ENCODE measurements around the gene PCDHGC5. TPM values are rescaled to one million over a fixed set of nuclear protein-coding genes. Genes with fewer than 3 reads are reported as not detected.

The PCDHGC5 gene
- total RNA-seq, 1 donor from 2014 or later: 0.43 TPM

GRCh38 chr5:141490271-141490670, 1.4 kb downstream of the PCDHGC5 start:
- Mint-ChIP-seq H3K4me3 (no peak overlapping the region), H3K36me3 (peaks cover 68% of the 10 kb centered on the region), H3K27me3 (ENCODE audit: insufficient read depth, low read depth) (peaks cover 10% of the 10 kb centered on the region), H3K9me3 (peaks cover 62% of the 10 kb centered on the region), H3K27ac (no peak overlapping the region), H3K4me1 (peaks cover 33% of the 10 kb centered on the region)
- H3K9me3 ChIP-seq (ENCODE audit: low read depth): no peaks in the 10 kb centered on the region
- H3K4me1 ChIP-seq: peaks cover 27% of the 10 kb centered on the region
- H3K27ac ChIP-seq: no peak overlapping the region
- H3K36me3 ChIP-seq: no peaks in the 10 kb centered on the region
- TF ChIP-seq EZH2phosphoT487 (IDR thresholded peaks at IDR 0.05): no peak
- no peak for TF ChIP-seq EZH2 (IDR thresholded peaks at IDR 0.05)
- no peak for TF ChIP-seq CTCF (IDR thresholded peaks at IDR 0.05)
- peaks cover 83% of the 10 kb centered on the region for H3K27me3 ChIP-seq
- H3F3A ChIP-seq (ENCODE audit: low read depth): peaks cover 19% of the 10 kb centered on the region
- H3K4me3 ChIP-seq: no peak overlapping the region
- peaks cover 24% of the 10 kb centered on the region for H3K79me2 ChIP-seq (ENCODE audit: low read depth)
- no peak overlapping the region for H3K4me2 ChIP-seq
- peaks cover 57% of the 10 kb centered on the region for H4K20me1 ChIP-seq (ENCODE audit: low read depth)
- H2AFZ ChIP-seq (replicated peaks): no peak overlapping the region
- DNase-seq (ENCODE audit: low spot score): no peak
- no peak overlapping the region for H3K9ac ChIP-seq

GRCh38 chr5:141490771-141491170, 1.9 kb downstream of the PCDHGC5 start:
- Mint-ChIP-seq H3K4me3 (peak overlapping the region; percentile 43), H3K4me1 (peaks cover 38% of the 10 kb centered on the region), H3K36me3 (peaks cover 63% of the 10 kb centered on the region), H3K27ac (no peak overlapping the region), H3K27me3 (ENCODE audit: insufficient read depth, low read depth) (peaks cover 10% of the 10 kb centered on the region), H3K9me3 (peaks cover 58% of the 10 kb centered on the region)
- no peak overlapping the region for H3K4me3 ChIP-seq
- peaks cover 78% of the 10 kb centered on the region for H3K27me3 ChIP-seq
- no peaks in the 10 kb centered on the region for H3K9me3 ChIP-seq (ENCODE audit: low read depth)
- H2AFZ ChIP-seq (replicated peaks): no peak overlapping the region
- no peak for DNase-seq (ENCODE audit: low spot score)
- H3K9ac ChIP-seq: no peak overlapping the region
- H3K27ac ChIP-seq: no peak overlapping the region
- no peaks in the 10 kb centered on the region for H3K36me3 ChIP-seq
- H3K4me1 ChIP-seq: peaks cover 27% of the 10 kb centered on the region
- TF ChIP-seq CTCF (IDR thresholded peaks at IDR 0.05) (no peak), EZH2phosphoT487 (IDR thresholded peaks at IDR 0.05) (no peak), EZH2 (IDR thresholded peaks at IDR 0.05) (no peak)
- H3K79me2 ChIP-seq (ENCODE audit: low read depth): peaks cover 19% of the 10 kb centered on the region
- H3K4me2 ChIP-seq: no peak overlapping the region
- peaks cover 20% of the 10 kb centered on the region for H3F3A ChIP-seq (ENCODE audit: low read depth)
- peaks cover 52% of the 10 kb centered on the region for H4K20me1 ChIP-seq (ENCODE audit: low read depth)

- Histone ChIP-seq H3K4me1 (peaks cover 34% of the 10 kb centered on the region), H3K79me2 (ENCODE audit: low read depth) (peaks cover 11% of the 10 kb centered on the region), H3K4me3 (peak overlapping the region; percentile 40), H2AFZ (replicated peaks) (no peak overlapping the region), H3K9me3 (ENCODE audit: low read depth) (no peaks in the 10 kb centered on the region), H4K20me1 (ENCODE audit: low read depth) (peaks cover 46% of the 10 kb centered on the region), H3K27me3 (peaks cover 70% of the 10 kb centered on the region), H3K27ac (no peak overlapping the region), H3K4me2 (peak overlapping the region; percentile 79), H3K36me3 (no peaks in the 10 kb centered on the region), H3K9ac (no peak overlapping the region), H3F3A (ENCODE audit: low read depth) (peaks cover 20% of the 10 kb centered on the region)
- peak; percentile 43 for TF ChIP-seq EZH2phosphoT487 (IDR thresholded peaks at IDR 0.05)
- TF ChIP-seq EZH2 (IDR thresholded peaks at IDR 0.05): no peak
- TF ChIP-seq CTCF (IDR thresholded peaks at IDR 0.05): no peak
- peaks cover 50% of the 10 kb centered on the region for H3K9me3 Mint-ChIP-seq
- peaks cover 8% of the 10 kb centered on the region for H3K27me3 Mint-ChIP-seq (ENCODE audit: insufficient read depth, low read depth)
- peaks cover 43% of the 10 kb centered on the region for H3K4me1 Mint-ChIP-seq
- DNase-seq (ENCODE audit: low spot score): peak; percentile 37
- H3K27ac Mint-ChIP-seq: no peak overlapping the region
- H3K4me3 Mint-ChIP-seq: no peak overlapping the region
- peaks cover 60% of the 10 kb centered on the region for H3K36me3 Mint-ChIP-seq
Observed at GRCh38 chr5:141491323-141492167, 2.7 kb downstream of the PCDHGC5 start.

All from neural progenitor cell (in vitro differentiated cells).